Measurements from ENCODE around the gene PLEKHB1. TPM values are rescaled to one million over a fixed set of nuclear protein-coding genes. Genes with fewer than 3 reads are reported as not detected.

The PLEKHB1 gene
- total and polyA plus RNA-seq, 4 donors: 8.1 to 38.8 (median 11.9) TPM

DNA sequence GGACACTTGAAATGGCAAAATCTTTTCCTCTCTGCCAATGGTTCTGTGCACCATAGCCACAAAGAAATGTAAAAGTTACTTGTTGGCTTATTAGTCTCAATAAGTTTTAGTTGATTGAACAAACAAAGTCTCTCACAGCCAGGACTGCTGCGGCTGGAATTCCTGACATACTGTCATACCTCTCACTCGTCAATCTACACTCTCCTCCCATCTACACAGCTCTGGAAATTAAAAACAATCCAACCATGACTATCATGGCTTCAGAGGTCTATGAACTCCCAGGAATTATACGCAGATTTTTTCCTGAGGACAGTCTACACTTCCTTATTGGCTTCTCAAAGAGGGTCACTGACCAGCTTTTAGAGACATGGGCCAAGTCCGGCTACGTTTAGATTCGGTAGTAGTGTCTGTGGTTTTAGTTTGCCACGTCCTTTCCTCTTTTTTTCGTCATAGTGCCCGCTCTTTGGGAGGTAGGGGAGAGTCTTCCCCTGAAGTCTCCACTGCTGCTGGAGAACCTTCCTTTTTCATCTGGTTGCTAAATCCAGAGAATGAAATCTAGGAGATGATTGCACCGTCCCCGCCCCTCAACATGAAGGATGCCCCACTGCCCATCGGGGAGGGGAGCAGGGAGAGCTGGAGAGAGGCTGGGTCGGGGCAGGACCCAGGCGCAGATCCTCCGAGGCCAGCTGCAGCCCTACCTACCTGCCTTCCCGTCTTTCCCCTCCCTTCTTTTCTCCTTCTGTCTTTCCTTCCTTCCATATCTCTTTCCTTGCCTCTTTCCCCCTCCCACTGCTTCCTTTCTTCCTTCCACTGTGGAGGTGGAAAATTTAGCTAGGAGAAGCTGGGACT lies 1.0 kb upstream of the PLEKHB1 start:
- Histone ChIP-seq H3K9me3 (ENCODE audit: control insufficient read depth in 4 of 4, insufficient read depth in 3 of 4, low read length in 3 of 4) (no peaks in the 10 kb centered on the region), H3K27ac (ENCODE audit: low read depth in 1 of 2, low read length in 1 of 2) (no peak overlapping the region), H3K4me1 (ENCODE audit: control insufficient read depth in 5 of 5, insufficient read depth in 5 of 5, low read length in 5 of 5) (peaks cover 0 to 17% (median 0%) of the 10 kb centered on the region in 5 donors), H3K9ac (ENCODE audit: insufficient read depth in 1 of 2, low read length in 2 of 2) (no peak overlapping the region), H3K27me3 (ENCODE audit: control insufficient read depth in 3 of 3, insufficient read depth in 3 of 3, low read length in 2 of 3) (peaks cover 0 to 18% (median 7%) of the 10 kb centered on the region in 3 donors), H3K36me3 (ENCODE audit: control insufficient read depth in 4 of 4, insufficient read depth in 4 of 4, low read length in 4 of 4) (no peaks in the 10 kb centered on the region), H3K4me3 (no peak overlapping the region)
- TF ChIP-seq CTCF (IDR thresholded peaks at IDR 0.05; ENCODE audit: control extremely low read depth, extremely low read depth): no peak
- DNase-seq: no peak
- no peak for ATAC-seq (ENCODE audit: insufficient read depth, low FRiP score)
- WGBS, 2 donors: 35 to 51% methylated on average over 16 of the region's 16 CpGs

DNA sequence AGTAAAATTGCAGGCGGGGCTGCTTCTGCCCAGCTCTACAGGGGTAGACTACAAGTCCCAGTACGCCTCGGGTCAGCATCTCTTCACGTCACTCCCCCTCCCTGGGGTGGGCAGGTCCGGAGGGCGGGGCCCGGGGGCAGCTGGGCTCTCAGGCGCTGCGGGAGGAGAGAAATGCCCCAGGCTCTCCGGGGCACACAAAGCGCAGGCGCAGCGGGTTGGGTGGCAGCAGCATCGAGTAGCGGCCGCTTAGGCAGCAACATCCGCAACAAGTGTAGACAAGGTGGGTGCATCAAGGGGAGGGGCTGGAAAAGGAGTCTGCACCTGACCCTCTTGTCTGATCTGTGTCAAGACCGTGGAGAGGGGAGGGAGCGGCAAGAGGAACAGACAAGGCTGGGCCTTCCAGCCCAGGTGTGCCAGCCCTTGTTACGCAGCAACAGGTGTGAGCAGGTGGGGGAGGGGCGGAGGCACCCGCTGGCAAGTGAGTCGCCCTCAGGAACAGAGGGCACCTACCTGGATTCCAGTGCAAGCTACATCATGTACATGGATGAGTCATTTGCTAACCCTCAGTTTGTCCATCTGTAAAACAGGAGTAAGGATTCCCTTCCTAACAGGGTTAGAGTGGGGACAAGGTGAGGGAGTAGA lies 1.2 kb downstream of the PLEKHB1 start:
- H3K36me3 ChIP-seq (ENCODE audit: control insufficient read depth in 4 of 4, insufficient read depth in 4 of 4, low read length in 4 of 4): no peaks in the 10 kb centered on the region
- no peak overlapping the region for H3K4me3 ChIP-seq
- no peak overlapping the region for H3K9ac ChIP-seq (ENCODE audit: insufficient read depth in 1 of 2, low read length in 2 of 2)
- no peaks in the 10 kb centered on the region for H3K9me3 ChIP-seq (ENCODE audit: control insufficient read depth in 4 of 4, insufficient read depth in 3 of 4, low read length in 3 of 4)
- peak overlapping the region in 1 of 2 donors; percentile 8 for H3K27ac ChIP-seq (ENCODE audit: low read depth in 1 of 2, low read length in 1 of 2)
- ATAC-seq (ENCODE audit: insufficient read depth, low FRiP score) (peak; percentile 93), DNase-seq (peak; percentile 69 to 85 (median 82))
- H3K27me3 ChIP-seq (ENCODE audit: control insufficient read depth in 3 of 3, insufficient read depth in 3 of 3, low read length in 2 of 3): peaks cover 0 to 18% (median 7%) of the 10 kb centered on the region in 3 donors
- 14 to 16% methylated on average over 23 of the region's 23 CpGs for WGBS, 2 donors
- TF ChIP-seq CTCF (IDR thresholded peaks at IDR 0.05; ENCODE audit: control extremely low read depth, extremely low read depth): no peak
- H3K4me1 ChIP-seq (ENCODE audit: control insufficient read depth in 5 of 5, insufficient read depth in 5 of 5, low read length in 5 of 5): peaks cover 0 to 17% (median 2%) of the 10 kb centered on the region in 5 donors

GRCh38 chr11:73648121-73648520 lies 1.7 kb downstream of the PLEKHB1 start:
- Histone ChIP-seq H3K4me3 (no peak overlapping the region), H3K27ac (ENCODE audit: low read depth in 1 of 2, low read length in 1 of 2) (no peak overlapping the region), H3K27me3 (ENCODE audit: control insufficient read depth in 3 of 3, insufficient read depth in 3 of 3, low read length in 2 of 3) (peaks cover 0 to 18% (median 7%) of the 10 kb centered on the region in 3 donors), H3K9ac (ENCODE audit: insufficient read depth in 1 of 2, low read length in 2 of 2) (no peak overlapping the region), H3K36me3 (ENCODE audit: control insufficient read depth in 4 of 4, insufficient read depth in 4 of 4, low read length in 4 of 4) (no peaks in the 10 kb centered on the region), H3K4me1 (ENCODE audit: control insufficient read depth in 5 of 5, insufficient read depth in 5 of 5, low read length in 5 of 5) (peaks cover 0 to 17% (median 2%) of the 10 kb centered on the region in 5 donors), H3K9me3 (ENCODE audit: control insufficient read depth in 4 of 4, insufficient read depth in 3 of 4, low read length in 3 of 4) (no peaks in the 10 kb centered on the region)
- 88 to 96% methylated on average over 9 of the region's 9 CpGs for WGBS, 2 donors
- DNase-seq: no peak
- ATAC-seq (ENCODE audit: insufficient read depth, low FRiP score): no peak
- TF ChIP-seq CTCF (IDR thresholded peaks at IDR 0.05; ENCODE audit: control extremely low read depth, extremely low read depth): no peak

All from lung (tissue), 12 donors.